GM12892 (cell line): ENCODE data around the gene GLMN.
"Not testable (repeated sequence)": the region's sequence is repeated elsewhere in the genome, so short reads cannot be mapped to it uniquely, and the experiment has no call there.

Experiments
- POLR2A ChIP-seq: IDR thresholded peaks from 2 replicates; pipeline ENCODE4 v1.6.1; 2011; ENCODE audit warnings: low read depth, low read length, control low read depth
- POLR2AphosphoS5 ChIP-seq: IDR thresholded peaks from 2 replicates; pipeline ENCODE4 v1.6.1; 2011; ENCODE audit warnings: low read depth, low read length, control low read depth
- TAF1 ChIP-seq: IDR thresholded peaks from 2 replicates; pipeline ENCODE4 v1.6.1; 2011; ENCODE audit warnings: low read depth, mild to moderate bottlenecking, control low read depth, low read length, borderline replicate concordance

GRCh38 chr1:92281411-92281810 lies 17.4 kb downstream of the GLMN start:
- TF ChIP-seq POLR2A, POLR2AphosphoS5, TAF1: not testable (repeated sequence)
